ENCODE data around the gene GALK1. TPM values are rescaled to one million over a fixed set of nuclear protein-coding genes. Genes with fewer than 3 reads are reported as not detected.
A peak's percentile ranks its signal among the peaks of the same experiment; 100 is the strongest.

The GALK1 gene
- total RNA-seq, 2 donors from 2014 or later = 27.4 to 27.5 TPM

DNA sequence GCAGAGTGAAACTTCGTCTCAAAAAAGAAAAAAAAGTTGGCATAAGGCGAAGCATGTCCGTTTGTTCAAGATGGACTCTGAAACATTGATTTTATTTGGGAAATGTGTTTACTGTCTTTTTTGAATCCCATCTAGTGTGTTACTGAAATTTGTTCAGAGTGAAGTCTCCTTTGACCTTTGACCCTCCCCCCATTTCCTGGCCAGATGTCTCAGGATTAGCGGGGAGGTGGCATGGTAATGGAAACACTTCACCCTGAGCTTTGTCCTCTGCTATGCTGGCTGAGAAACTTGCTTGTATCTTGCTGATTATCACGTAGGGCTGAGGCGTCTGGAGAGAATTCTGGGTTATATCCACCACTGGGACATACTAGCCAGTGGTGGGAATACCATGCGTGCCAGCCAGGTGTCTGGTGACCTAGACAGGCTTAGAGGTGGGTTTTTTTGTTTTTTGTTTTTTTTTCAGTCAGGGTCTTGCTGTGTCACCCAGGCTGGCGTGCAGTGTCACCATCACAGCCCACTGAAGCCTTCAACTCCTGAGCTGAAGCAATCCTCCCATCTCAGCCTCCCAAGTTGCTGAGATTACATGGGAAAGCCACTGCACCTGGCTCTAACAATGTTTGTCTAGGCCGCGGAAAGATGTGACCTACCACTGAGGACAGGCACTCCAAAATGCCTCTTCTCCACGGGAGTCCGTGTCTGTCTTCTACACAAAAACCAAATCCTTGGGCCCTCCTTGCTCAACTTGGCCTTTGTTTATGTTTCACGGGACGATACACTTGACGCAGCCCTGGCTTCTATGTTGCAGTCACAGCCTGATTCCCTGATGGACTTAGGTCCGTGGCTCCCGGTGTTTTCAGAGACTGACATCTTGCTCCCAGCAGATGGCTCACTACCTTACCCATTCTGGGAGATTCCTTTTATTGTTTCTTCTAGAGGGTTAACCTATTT lies 6.6 kb upstream of the GALK1 start:
- Histone ChIP-seq H3K27me3 (no peaks in the 10 kb centered on the region), H3K36me3 (replicated peaks in 1 of 2; ENCODE audit: insufficient read depth in 1 of 2, low read depth in 2 of 2) (peaks cover 0 to under 1% of the 10 kb centered on the region in 2 donors), H3K4me3 (no peak overlapping the region), H3K9me3 (no peaks in the 10 kb centered on the region), H3K27ac (no peak overlapping the region), H3K4me1 (peaks cover 39% of the 10 kb centered on the region)
- intact Hi-C loops (cut with DNase I) = no loop called here
- DNase-seq (peak in 2 of 4 donors; percentile 16 to 19), ATAC-seq (no peak)
- no peak for TF ChIP-seq POLR2A (IDR thresholded peaks at IDR 0.05)
- TF ChIP-seq, protein P1, sequence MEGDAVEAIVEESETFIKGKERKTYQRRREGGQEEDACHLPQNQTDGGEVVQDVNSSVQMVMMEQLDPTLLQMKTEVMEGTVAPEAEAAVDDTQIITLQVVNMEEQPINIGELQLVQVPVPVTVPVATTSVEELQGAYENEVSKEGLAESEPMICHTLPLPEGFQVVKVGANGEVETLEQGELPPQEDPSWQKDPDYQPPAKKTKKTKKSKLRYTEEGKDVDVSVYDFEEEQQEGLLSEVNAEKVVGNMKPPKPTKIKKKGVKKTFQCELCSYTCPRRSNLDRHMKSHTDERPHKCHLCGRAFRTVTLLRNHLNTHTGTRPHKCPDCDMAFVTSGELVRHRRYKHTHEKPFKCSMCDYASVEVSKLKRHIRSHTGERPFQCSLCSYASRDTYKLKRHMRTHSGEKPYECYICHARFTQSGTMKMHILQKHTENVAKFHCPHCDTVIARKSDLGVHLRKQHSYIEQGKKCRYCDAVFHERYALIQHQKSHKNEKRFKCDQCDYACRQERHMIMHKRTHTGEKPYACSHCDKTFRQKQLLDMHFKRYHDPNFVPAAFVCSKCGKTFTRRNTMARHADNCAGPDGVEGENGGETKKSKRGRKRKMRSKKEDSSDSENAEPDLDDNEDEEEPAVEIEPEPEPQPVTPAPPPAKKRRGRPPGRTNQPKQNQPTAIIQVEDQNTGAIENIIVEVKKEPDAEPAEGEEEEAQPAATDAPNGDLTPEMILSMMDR (IDR thresholded peaks at IDR 0.05) = no peak
- WGBS, 2 donors = 38 to 41% methylated on average over 17 of the region's 17 CpGs

DNA sequence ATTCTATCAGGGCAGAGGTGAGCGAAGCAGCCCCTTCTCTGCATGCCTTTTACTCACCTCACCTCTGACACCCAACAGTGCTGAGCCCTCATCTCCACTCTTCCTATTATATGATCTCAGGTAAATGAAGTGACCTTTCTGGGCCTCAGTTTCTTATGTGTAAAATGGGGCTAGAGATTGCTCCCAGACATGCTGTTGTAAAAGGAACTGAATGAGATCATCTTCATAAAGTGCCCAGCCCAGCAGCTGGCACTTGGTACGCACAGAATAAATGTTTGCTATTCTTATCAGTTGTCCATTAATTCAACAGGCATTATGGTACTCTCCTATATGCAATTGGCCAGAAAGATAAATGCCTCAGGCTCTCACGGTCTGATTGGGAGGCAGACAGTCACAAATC lies 4.5 kb upstream of the GALK1 start:
- WGBS, 2 donors = 44% methylated on average over 3 of the region's 3 CpGs
- TF ChIP-seq, protein P1 (IDR thresholded peaks at IDR 0.05) = no peak
- TF ChIP-seq POLR2A (IDR thresholded peaks at IDR 0.05) = no peak
- peaks cover 37% of the 10 kb centered on the region for H3K4me1 ChIP-seq
- no peak overlapping the region for H3K4me3 ChIP-seq
- H3K27ac ChIP-seq = peak overlapping the region in 2 of 4 donors; percentile 28 to 36
- no peaks in the 10 kb centered on the region for H3K36me3 ChIP-seq (replicated peaks in 1 of 2; ENCODE audit: insufficient read depth in 1 of 2, low read depth in 2 of 2)
- DNase-seq (peak in 2 of 4 donors; percentile 66 to 71), ATAC-seq (peak; percentile 36)
- H3K9me3 ChIP-seq = no peaks in the 10 kb centered on the region
- intact Hi-C loops (cut with DNase I) = no loop called here
- H3K27me3 ChIP-seq = no peaks in the 10 kb centered on the region

DNA sequence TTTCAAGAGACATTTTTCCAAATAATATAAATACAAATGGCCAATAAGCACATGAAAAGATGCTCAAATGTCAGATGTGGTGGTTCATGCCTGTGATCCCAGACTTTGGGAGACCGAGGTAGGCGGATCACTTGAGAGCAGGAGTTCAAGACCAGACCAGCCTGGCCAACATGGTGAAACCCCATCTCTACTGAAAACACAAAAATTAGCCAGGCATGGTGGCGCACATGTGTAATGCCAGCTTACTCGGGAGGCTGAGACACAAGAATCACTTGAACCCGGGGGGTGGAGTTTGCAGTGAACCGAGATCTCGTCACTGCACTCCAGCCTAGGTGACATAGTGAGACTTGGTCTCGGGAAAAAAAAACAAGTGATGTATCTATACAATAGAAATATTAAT lies 2.9 kb upstream of the GALK1 start:
- peaks cover 53% of the 10 kb centered on the region for H3K4me1 ChIP-seq
- no peak for TF ChIP-seq POLR2A (IDR thresholded peaks at IDR 0.05)
- TF ChIP-seq, protein P1 (IDR thresholded peaks at IDR 0.05) = no peak
- no peaks in the 10 kb centered on the region for H3K9me3 ChIP-seq
- H3K27ac ChIP-seq = no peak overlapping the region
- intact Hi-C loops (cut with DNase I) = no loop called here
- no peaks in the 10 kb centered on the region for H3K27me3 ChIP-seq
- WGBS, 2 donors = 89 to 93% methylated on average over 8 of the region's 8 CpGs
- ATAC-seq (no peak), DNase-seq (no peak)
- no peaks in the 10 kb centered on the region for H3K36me3 ChIP-seq (replicated peaks in 1 of 2; ENCODE audit: insufficient read depth in 1 of 2, low read depth in 2 of 2)
- H3K4me3 ChIP-seq = no peak overlapping the region

DNA sequence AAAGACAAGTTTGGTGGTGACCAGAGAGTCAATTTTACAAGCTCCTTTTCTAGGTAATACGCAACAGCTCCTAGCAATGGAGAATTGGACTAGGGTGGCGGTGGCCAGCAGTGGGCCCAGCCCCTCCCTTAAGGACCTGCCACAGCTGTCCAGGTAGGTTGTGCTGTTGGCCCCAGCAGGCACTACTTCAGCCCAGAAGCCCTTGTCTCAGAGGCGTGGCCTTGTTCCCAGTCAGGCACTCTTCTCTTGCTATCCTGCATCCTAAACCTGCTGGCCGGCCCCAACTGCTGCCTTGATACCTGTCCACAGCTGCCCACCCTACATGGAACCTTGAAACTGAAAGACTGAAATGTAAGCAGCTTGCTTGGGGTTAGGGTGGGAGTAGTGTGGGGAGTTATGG lies 989 bp upstream of the GALK1 start:
- no peaks in the 10 kb centered on the region for H3K36me3 ChIP-seq (replicated peaks in 1 of 2; ENCODE audit: insufficient read depth in 1 of 2, low read depth in 2 of 2)
- intact Hi-C loops (cut with DNase I) = no loop called here
- no peak overlapping the region for H3K4me3 ChIP-seq
- WGBS, 2 donors = 81 to 89% methylated on average over 3 to 4 of the region's 4 CpGs
- peak overlapping the region in 3 of 4 donors; percentile 67 to 89 (median 82) for H3K27ac ChIP-seq
- ATAC-seq (no peak), DNase-seq (no peak)
- no peaks in the 10 kb centered on the region for H3K9me3 ChIP-seq
- no peaks in the 10 kb centered on the region for H3K27me3 ChIP-seq
- no peak for TF ChIP-seq POLR2A (IDR thresholded peaks at IDR 0.05)
- TF ChIP-seq, protein P1 (IDR thresholded peaks at IDR 0.05) = no peak
- peaks cover 41% of the 10 kb centered on the region for H3K4me1 ChIP-seq
